ENCODE data around the gene RAB4A.

- no peak for TF ChIP-seq CTCF (IDR thresholded peaks at IDR 0.05; ENCODE audit: insufficient read depth, low read length)
- no peak for TF ChIP-seq REST (IDR thresholded peaks at IDR 0.05; ENCODE audit: insufficient replicate concordance, low read depth)
- TF ChIP-seq POLR2AphosphoS5 (IDR thresholded peaks at IDR 0.05; ENCODE audit: low read depth): no peak
These were observed 34.5 kb downstream of the RAB4A start for GRCh38 chr1:229305392-229305791.
